HEK293 (cell line): ENCODE results near the gene WASF3.

Experiments
- SP2 ChIP-seq: fragments of 450-650 bp; formaldehyde crosslinking; IDR thresholded peaks from 2 replicates; pipeline ENCODE4 v1.5.1; 2016; ENCODE audit warnings: missing biosample characterization, missing genetic modification characterization
- SP3 ChIP-seq: fragments of 450-650 bp; formaldehyde crosslinking; IDR thresholded peaks from 2 replicates; pipeline ENCODE4 v1.5.1; 2016; ENCODE audit warnings: missing biosample characterization, missing genetic modification characterization
- ZNF174 ChIP-seq: fragments of 450-650 bp; formaldehyde crosslinking; IDR thresholded peaks from 2 replicates; pipeline ENCODE4 v1.5.0; 2017; ENCODE audit warnings: missing biosample characterization, mild to moderate bottlenecking, missing genetic modification characterization
- ZNF214 ChIP-seq: fragments of 450-650 bp; formaldehyde crosslinking; IDR thresholded peaks from 2 replicates; pipeline ENCODE4 v1.5.1; 2017; ENCODE audit warnings: missing biosample characterization, mild to moderate bottlenecking, missing genetic modification characterization, borderline replicate concordance
- ZNF239 ChIP-seq: fragments of 450-650 bp; formaldehyde crosslinking; IDR thresholded peaks from 2 replicates; pipeline ENCODE4 v1.5.1; 2016; ENCODE audit warnings: missing biosample characterization, missing genetic modification characterization
- TF ChIP-seq, protein P1 (sequence below): fragments of 450-650 bp; formaldehyde crosslinking; IDR thresholded peaks from 2 replicates; pipeline ENCODE4 v1.5.1; 2016; ENCODE audit warnings: missing biosample characterization, missing genetic modification characterization
- TF ChIP-seq, protein P2 (sequence below): fragments of 450-650 bp; formaldehyde crosslinking; IDR thresholded peaks from 2 replicates; pipeline ENCODE4 v1.5.1; 2016; ENCODE audit warnings: missing biosample characterization, missing genetic modification characterization

DNA sequence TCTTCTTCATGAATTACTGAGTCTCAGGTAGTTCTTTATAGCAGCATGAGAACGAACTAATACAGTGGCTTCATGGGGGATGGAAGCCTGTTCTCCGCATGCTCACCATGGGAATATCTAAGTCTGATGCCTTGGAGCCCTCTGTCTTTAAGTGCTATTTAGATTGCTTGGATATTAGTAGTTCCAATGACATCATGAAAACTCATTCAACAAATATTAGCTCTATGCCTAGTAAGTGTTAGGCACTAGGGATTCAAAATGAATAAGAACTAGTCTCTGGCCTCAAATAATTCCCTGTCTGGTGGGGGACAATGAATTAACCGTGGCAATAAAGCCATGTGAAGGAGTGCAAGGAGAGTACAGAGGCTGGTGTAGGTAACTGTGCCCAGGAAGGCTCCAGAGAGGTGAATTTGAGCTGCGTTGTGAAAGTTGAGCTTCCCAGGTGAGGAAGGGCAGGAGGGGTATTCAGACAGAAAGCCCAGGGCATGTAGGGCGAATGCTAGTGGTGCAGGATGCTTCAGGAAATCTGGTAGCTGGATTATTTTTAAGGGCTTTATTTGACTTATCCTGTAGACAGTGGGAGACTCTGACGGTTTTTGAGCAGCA lies 6.1 kb upstream of the WASF3 start:
- TF ChIP-seq, protein P1, sequence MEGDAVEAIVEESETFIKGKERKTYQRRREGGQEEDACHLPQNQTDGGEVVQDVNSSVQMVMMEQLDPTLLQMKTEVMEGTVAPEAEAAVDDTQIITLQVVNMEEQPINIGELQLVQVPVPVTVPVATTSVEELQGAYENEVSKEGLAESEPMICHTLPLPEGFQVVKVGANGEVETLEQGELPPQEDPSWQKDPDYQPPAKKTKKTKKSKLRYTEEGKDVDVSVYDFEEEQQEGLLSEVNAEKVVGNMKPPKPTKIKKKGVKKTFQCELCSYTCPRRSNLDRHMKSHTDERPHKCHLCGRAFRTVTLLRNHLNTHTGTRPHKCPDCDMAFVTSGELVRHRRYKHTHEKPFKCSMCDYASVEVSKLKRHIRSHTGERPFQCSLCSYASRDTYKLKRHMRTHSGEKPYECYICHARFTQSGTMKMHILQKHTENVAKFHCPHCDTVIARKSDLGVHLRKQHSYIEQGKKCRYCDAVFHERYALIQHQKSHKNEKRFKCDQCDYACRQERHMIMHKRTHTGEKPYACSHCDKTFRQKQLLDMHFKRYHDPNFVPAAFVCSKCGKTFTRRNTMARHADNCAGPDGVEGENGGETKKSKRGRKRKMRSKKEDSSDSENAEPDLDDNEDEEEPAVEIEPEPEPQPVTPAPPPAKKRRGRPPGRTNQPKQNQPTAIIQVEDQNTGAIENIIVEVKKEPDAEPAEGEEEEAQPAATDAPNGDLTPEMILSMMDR (tag by site-specific recombination), result no peak
- TF ChIP-seq, protein P2, sequence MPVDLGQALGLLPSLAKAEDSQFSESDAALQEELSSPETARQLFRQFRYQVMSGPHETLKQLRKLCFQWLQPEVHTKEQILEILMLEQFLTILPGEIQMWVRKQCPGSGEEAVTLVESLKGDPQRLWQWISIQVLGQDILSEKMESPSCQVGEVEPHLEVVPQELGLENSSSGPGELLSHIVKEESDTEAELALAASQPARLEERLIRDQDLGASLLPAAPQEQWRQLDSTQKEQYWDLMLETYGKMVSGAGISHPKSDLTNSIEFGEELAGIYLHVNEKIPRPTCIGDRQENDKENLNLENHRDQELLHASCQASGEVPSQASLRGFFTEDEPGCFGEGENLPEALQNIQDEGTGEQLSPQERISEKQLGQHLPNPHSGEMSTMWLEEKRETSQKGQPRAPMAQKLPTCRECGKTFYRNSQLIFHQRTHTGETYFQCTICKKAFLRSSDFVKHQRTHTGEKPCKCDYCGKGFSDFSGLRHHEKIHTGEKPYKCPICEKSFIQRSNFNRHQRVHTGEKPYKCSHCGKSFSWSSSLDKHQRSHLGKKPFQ (tag by site-specific recombination), result no peak
- TF ChIP-seq SP2, result no peak
- no peak for TF ChIP-seq ZNF239 (tag by site-specific recombination)
- no peak for TF ChIP-seq ZNF174 (tag by site-specific recombination)
- no peak for TF ChIP-seq SP3 (tag by site-specific recombination)
- TF ChIP-seq ZNF214 (tag by site-specific recombination), result no peak
